Measurements from ENCODE around the gene SORCS2.

The SORCS2 gene

GRCh38 chr4:7759635-7760034 lies 567.3 kb downstream of the SORCS2 start:
- Histone ChIP-seq H3K27ac (no peak overlapping the region), H3K4me3 (no peak overlapping the region)
- TF ChIP-seq CTCF (IDR thresholded peaks at IDR 0.05): no peak
- DNase-seq (ENCODE audit: low spot score): no peak

GRCh38 chr4:7760228-7760627 lies 567.9 kb downstream of the SORCS2 start:
- no peak for DNase-seq (ENCODE audit: low spot score)
- no peak overlapping the region for H3K27ac ChIP-seq
- TF ChIP-seq CTCF (IDR thresholded peaks at IDR 0.05): no peak
- H3K4me3 ChIP-seq: no peak overlapping the region

- H3K4me3 ChIP-seq: no peak overlapping the region
- no peak for DNase-seq (ENCODE audit: low spot score)
- no peak for TF ChIP-seq CTCF (IDR thresholded peaks at IDR 0.05)
- H3K27ac ChIP-seq: no peak overlapping the region
Observed at GRCh38 chr4:7760706-7761105, 568.4 kb downstream of the SORCS2 start.

- Histone ChIP-seq H3K27ac (no peak overlapping the region), H3K4me3 (no peak overlapping the region)
Observed at GRCh38 chr4:7761312-7761711, 569.0 kb downstream of the SORCS2 start.

GRCh38 chr4:7761720-7762119 lies 569.4 kb downstream of the SORCS2 start:
- H3K27ac ChIP-seq: peak overlapping the region in 1 of 2 donors; percentile 15
- TF ChIP-seq CTCF (IDR thresholded peaks at IDR 0.05): peak; percentile 83
- peak; percentile 85 for DNase-seq (ENCODE audit: low spot score)
- H3K4me3 ChIP-seq: no peak overlapping the region

More at GRCh38 chr4:7761312-7761711, 569.0 kb downstream of the SORCS2 start:
- TF ChIP-seq CTCF (IDR thresholded peaks at IDR 0.05): no peak
- no peak for DNase-seq (ENCODE audit: low spot score)

- Histone ChIP-seq H3K27ac (peak overlapping the region in 1 of 2 donors; percentile 15), H3K4me3 (no peak overlapping the region)
- TF ChIP-seq CTCF (IDR thresholded peaks at IDR 0.05): no peak
- DNase-seq (ENCODE audit: low spot score): no peak
Observed at GRCh38 chr4:7762376-7763030, 570.2 kb downstream of the SORCS2 start.

GRCh38 chr4:7763106-7763505 lies 570.8 kb downstream of the SORCS2 start:
- H3K27ac ChIP-seq: no peak overlapping the region
- H3K4me3 ChIP-seq: no peak overlapping the region
- TF ChIP-seq CTCF (IDR thresholded peaks at IDR 0.05): no peak
- DNase-seq (ENCODE audit: low spot score): no peak
